Lower leg skin (tissue), 3 donors: Measurements from ENCODE around the gene CD151.

Source experiments
- POLR2A ChIP-seq, 2 donors: fragments of 450-650 bp; IDR thresholded peaks; one replicate each; pipeline ENCODE4 v1.6.1; 2016 to 2017; ENCODE audit warnings: antibody characterized with exemption in 2 of 2, mild to moderate bottlenecking in 1 of 2, moderate library complexity in 1 of 2
- TF ChIP-seq, protein P1 (sequence below), 3 donors: fragments of 450-650 bp; IDR thresholded peaks; one replicate each; pipeline ENCODE4 v1.5.1; 2016; ENCODE audit warnings: antibody characterized with exemption in 3 of 3, mild to moderate bottlenecking in 3 of 3, moderate library complexity in 2 of 3

DNA sequence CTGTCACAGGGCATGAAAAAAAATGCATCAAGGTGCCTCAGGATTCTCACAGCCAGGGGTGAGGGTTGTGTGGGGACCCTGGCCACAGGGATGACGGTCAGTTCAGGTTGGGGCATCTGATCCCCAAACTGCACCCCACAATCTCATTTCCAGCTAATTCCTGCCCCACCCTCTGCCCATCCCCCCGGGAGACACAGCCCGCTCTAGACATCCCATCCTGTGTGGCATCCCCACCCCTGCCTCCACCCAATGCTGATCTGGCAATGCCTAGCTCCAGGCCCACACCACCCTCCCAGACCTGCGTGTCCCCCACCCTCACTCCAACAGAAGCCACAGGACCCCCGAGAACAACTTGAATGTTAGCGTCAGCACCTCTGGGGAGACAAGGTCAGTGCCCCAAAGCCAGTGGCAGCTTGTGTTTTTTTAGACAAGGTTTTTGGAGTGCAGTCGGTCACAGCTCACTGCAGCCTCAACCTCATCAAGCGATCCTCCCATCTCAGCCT, 35.2 kb downstream of the CD151 start:
- TF ChIP-seq, protein P1, sequence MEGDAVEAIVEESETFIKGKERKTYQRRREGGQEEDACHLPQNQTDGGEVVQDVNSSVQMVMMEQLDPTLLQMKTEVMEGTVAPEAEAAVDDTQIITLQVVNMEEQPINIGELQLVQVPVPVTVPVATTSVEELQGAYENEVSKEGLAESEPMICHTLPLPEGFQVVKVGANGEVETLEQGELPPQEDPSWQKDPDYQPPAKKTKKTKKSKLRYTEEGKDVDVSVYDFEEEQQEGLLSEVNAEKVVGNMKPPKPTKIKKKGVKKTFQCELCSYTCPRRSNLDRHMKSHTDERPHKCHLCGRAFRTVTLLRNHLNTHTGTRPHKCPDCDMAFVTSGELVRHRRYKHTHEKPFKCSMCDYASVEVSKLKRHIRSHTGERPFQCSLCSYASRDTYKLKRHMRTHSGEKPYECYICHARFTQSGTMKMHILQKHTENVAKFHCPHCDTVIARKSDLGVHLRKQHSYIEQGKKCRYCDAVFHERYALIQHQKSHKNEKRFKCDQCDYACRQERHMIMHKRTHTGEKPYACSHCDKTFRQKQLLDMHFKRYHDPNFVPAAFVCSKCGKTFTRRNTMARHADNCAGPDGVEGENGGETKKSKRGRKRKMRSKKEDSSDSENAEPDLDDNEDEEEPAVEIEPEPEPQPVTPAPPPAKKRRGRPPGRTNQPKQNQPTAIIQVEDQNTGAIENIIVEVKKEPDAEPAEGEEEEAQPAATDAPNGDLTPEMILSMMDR (IDR thresholded peaks at IDR 0.05), result no peak
- TF ChIP-seq POLR2A (IDR thresholded peaks at IDR 0.05), result no peak
